ENCODE data around the gene GATA1. TPM values are rescaled to one million over a fixed set of nuclear protein-coding genes. Genes with fewer than 3 reads are reported as not detected.
A peak's percentile ranks its signal among the peaks of the same experiment; 100 is the strongest.

The GATA1 gene
- total RNA-seq, result 0.76 TPM

- DNase-seq (ENCODE audit: low spot score), result no peak
- intact Hi-C loops (cut with DNase I), result no loop called here
- no peak for ATAC-seq
These were observed at the start of gene GATA1 for GRCh38 chrX:48786341-48786800. GATA1 (plus strand) TSS chrX:48786590; CDS start chrX:48791110, 4,520 bp downstream.

DNA sequence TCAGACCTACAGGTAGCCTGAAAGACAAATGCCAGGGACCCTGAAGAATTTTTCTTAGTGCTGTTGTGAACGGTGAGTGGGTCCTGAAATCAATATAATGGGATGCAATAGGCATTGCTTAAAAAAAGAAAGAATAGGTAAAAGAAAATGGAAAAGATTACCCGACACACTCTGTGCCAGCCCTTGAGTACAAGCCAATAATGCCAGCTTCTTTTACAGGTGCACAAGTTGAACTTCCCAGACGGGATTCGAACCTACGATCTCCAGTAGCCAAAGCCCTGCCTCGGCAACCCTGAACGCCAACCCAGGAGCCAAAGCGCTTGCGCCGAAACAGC is 49.5 kb upstream of the GATA1 start:
- intact Hi-C loops (cut with DNase I), result no loop called here
- DNase-seq (ENCODE audit: low spot score) (no peak), ATAC-seq (no peak)

GRCh38 chrX:48737213-48737938 is 49.0 kb upstream of the GATA1 start:
- DNase-seq (ENCODE audit: low spot score), result peak; percentile 91
- intact Hi-C loops (cut with DNase I), result no loop called here
- ATAC-seq, result peak; percentile 100

DNA sequence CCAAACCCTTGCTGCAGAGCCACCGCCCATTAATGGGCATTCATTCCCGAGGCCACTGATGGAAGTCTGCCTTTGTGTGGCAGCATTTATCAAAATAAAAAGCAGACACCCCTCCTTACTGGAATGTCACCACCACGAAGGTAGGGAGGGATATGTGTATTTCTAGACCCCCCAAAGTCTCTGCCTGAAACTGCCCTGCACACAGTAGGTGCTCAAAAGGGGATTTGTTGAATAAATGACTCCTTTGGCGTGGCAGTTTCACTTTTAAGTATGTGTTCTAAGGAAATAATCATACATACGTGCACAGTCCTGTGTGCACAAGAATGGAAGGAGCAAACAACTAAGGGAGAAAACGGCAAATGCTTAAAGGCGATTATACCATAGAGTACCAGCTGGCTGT is 48.5 kb upstream of the GATA1 start:
- ATAC-seq, result no peak
- DNase-seq (ENCODE audit: low spot score), result no peak
- intact Hi-C loops (cut with DNase I), result no loop called here

DNA sequence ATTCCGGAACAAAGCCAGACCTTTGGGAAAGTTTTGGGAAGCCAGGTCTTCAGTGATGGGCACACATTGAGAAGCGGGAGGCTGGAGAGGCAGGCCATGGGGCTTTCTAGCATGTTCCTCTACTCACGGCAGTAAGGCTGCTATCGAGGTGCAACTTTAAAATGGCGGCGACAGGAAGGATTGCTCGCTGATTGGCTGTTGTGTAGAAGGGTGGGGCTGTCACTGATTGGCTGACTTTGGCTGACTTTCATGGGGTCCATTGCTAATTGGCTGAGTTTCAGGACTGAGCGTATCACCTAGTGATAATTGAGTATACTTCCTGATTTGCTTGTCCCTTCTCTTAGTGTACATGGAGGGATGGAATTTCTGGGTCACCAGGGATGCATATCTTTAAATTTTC is 44.6 kb upstream of the GATA1 start:
- ATAC-seq (no peak), DNase-seq (ENCODE audit: low spot score) (no peak)
- intact Hi-C loops (cut with DNase I), result no loop called here

- DNase-seq (ENCODE audit: low spot score) (no peak), ATAC-seq (no peak)
- intact Hi-C loops (cut with DNase I), result no loop called here
These were observed 41.2 kb upstream of the GATA1 start for GRCh38 chrX:48745222-48745621.

- no peak for DNase-seq (ENCODE audit: low spot score)
- intact Hi-C loops (cut with DNase I), result no loop called here
- ATAC-seq, result no peak
These were observed 38.9 kb upstream of the GATA1 start for GRCh38 chrX:48747415-48748016.

DNA sequence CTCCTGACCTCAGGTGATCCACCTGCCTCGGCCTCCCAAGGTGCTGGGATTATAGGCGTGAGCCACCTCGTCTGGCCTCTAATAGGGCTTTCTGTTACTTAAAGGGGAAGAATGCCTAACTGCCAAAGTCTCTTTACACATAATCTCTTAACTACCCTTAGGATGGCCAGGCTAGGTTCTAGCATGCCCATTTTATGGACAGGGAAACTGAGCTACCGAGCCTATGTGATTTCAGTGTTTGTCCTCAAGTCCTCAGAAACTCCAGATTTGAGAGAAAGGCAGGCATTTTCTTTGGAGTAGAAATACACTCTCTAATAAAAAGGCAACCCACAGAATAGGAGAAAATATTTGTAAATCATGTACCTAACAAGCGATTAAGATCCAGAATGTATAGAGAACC is 37.2 kb upstream of the GATA1 start:
- ATAC-seq (no peak), DNase-seq (ENCODE audit: low spot score) (no peak)
- intact Hi-C loops (cut with DNase I), result no loop called here

GRCh38 chrX:48751343-48751742 is 35.0 kb upstream of the GATA1 start:
- no peak for ATAC-seq
- no peak for DNase-seq (ENCODE audit: low spot score)
- intact Hi-C loops (cut with DNase I), result no loop called here

GRCh38 chrX:48752498-48752897 is 33.9 kb upstream of the GATA1 start:
- intact Hi-C loops (cut with DNase I), result no loop called here
- no peak for ATAC-seq
- no peak for DNase-seq (ENCODE audit: low spot score)

- ATAC-seq (no peak), DNase-seq (ENCODE audit: low spot score) (no peak)
- intact Hi-C loops (cut with DNase I), result no loop called here
These were observed 32.6 kb upstream of the GATA1 start for GRCh38 chrX:48753708-48754228.

DNA sequence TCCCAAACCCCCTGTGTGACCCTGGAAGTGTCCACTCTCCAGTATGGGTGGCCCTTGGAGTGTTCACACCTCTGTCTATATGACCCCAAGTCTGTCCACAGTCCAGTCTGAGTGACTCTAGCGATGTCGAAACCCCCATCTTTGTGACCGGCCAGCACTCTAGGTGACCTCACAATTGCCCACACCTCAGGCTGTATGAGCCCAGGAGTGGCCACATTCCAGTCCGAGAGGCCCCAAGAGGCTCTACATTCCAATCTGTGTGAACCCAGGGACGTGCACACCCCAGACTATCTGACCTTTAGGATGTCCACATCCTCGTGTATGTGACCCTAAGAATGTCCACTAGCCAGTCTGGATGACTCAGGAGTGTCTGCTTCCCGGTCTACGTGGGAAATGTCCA is 32.2 kb upstream of the GATA1 start:
- ATAC-seq (no peak), DNase-seq (ENCODE audit: low spot score) (no peak)
- intact Hi-C loops (cut with DNase I), result no loop called here

GRCh38 chrX:48761674-48762471 is 24.5 kb upstream of the GATA1 start, which contains the start of gene GLOD5:
GLOD5 (plus strand) TSS chrX:48761747; CDS start chrX:48761791, 44 bp downstream.
- ATAC-seq, result no peak
- no peak for DNase-seq (ENCODE audit: low spot score)
- intact Hi-C loops (cut with DNase I), result no loop called here

- no peak for ATAC-seq
- intact Hi-C loops (cut with DNase I), result no loop called here
- DNase-seq (ENCODE audit: low spot score), result no peak
These were observed 17.2 kb upstream of the GATA1 start for GRCh38 chrX:48769230-48769629.

DNA sequence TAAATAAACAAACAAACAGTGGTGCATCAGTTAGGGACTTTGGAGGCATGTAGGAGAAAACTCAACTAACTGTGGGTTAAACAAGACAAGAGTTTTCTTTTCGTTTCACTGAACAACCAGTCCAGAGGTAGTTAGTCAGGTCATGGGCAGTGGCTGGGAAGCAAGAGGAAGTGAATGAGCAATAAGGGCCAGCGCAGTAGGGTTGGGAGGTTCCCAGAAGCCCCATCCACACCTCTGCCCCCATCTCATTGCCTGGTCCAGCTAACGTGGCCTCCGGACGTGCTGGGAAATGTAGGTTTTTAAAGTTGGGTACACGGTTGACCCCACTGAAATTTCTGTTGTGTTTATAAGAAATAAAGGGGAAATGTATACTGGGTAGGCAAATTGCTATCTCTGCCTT is 16.1 kb upstream of the GATA1 start:
- no peak for DNase-seq (ENCODE audit: low spot score)
- no peak for ATAC-seq
- intact Hi-C loops (cut with DNase I), result no loop called here

DNA sequence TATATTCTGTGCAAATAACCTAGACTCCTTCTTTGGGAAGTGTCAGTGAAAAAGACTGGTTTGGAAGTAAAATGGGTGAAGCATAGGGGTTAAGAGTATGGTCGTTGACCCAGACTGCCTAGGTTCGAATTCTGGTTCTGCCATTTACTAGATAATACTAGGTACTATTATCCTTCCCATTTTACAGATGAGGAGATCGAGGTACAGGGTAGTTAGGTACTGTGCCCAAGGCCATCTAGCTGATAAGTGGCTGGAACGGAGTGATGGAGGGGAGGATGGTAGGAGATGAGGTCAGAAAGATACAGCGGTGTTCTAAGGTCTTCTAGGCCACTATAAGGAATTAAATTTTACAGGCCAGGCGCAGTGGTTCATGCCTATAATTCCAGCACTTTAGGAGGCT is 13.8 kb upstream of the GATA1 start:
- no peak for DNase-seq (ENCODE audit: low spot score)
- intact Hi-C loops (cut with DNase I), result no loop called here

DNA sequence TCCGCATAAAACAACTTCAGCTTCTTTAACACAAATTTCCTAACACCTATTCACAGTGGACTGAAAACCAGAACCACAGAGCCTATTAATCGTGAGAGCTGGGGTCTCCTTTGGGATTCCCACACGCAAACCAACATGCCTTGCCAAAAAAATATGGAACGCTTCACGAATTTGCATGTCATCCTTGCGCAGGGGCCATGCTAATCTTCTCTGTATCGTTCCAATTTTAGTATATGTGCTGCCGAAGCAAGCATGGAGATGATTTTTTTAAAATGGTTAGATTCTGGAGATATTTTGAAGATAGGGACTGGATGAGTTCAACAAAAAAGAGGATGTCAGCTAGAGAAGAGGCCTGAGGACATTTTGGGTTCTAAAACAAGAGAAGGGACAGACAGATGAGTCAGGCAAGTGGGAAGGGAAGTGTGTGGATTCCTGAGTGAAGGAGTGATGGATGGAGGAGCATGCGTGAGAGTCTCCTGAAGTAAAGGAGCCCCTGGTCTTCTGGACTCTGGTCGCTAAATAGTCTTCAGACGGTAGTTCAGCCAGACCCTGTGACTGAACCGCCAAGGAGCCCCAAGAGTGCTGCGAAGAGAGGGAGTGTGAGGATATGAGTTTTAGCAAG is 9.5 kb upstream of the GATA1 start:
- intact Hi-C loops (cut with DNase I), result no loop called here
- no peak for ATAC-seq
- DNase-seq (ENCODE audit: low spot score), result no peak

More for the DNA sequence above, 13.8 kb upstream of the GATA1 start:
- no peak for ATAC-seq

DNA sequence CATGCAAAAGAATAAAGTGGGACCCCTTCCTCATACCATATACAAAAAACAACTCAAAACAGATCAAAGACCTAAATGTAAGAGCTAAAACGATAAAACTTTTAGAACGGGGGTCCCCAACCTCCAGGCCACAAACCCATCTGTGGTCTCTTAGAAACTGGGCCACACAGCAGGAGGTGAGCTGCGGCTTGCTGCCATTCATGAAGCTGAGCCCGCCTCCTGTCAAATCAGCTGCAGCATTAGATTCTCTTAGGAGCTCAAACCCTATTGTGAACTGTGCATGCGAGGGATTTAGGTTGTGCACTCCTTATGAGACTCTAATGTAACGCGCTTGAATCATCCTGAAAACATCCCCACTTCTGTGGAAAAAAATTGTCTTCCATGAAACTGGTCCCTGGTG is 7.0 kb upstream of the GATA1 start:
- ATAC-seq (no peak), DNase-seq (ENCODE audit: low spot score) (no peak)
- intact Hi-C loops (cut with DNase I), result no loop called here

DNA sequence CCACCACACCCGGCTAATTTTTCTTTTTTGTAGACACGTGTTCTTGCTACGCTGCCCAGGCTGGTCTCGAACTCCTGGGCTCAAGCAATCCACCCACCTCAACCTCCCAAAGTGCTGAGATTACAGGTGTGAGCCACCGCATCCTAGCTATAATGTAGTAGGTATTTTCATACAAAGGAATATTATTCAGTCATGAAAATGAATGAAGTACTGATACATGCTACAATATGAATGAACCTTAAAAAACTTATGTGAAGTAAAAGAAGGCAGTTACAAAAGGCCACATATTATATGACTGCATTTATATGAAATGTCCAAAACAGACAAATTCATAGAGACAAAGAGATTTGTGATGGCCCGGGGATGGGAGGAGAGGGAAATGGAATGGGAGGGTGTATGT is 4.7 kb upstream of the GATA1 start:
- DNase-seq (ENCODE audit: low spot score), result no peak
- ATAC-seq, result no peak
- intact Hi-C loops (cut with DNase I), result no loop called here

- DNase-seq (ENCODE audit: low spot score) (no peak), ATAC-seq (no peak)
- intact Hi-C loops (cut with DNase I), result no loop called here
These were observed 4.2 kb upstream of the GATA1 start for GRCh38 chrX:48782216-48782615.

All from sciatic nerve (tissue), 2 donors.